Activated naive CD8-positive, alpha-beta T cell (primary cell): Measurements from ENCODE around the gene SEPTIN8.

ENCODE experiments used
- H3K27ac Mint-ChIP-seq: one replicate; pipeline ENCODE4 v1.8.0; 2021; ENCODE audit warnings: mixed read lengths
- H3K27me3 Mint-ChIP-seq: one replicate; pipeline ENCODE4 v1.8.0; 2021; ENCODE audit warnings: mixed read lengths
- H3K36me3 Mint-ChIP-seq: one replicate; pipeline ENCODE4 v1.8.0; 2021; ENCODE audit warnings: mixed read lengths
- H3K4me1 Mint-ChIP-seq: one replicate; pipeline ENCODE4 v1.8.0; 2021; ENCODE audit warnings: low read depth, mixed read lengths
- H3K4me3 Mint-ChIP-seq: one replicate; pipeline ENCODE4 v1.8.0; 2021; ENCODE audit warnings: mild to moderate bottlenecking, mixed read lengths
- H3K9me3 Mint-ChIP-seq: one replicate; pipeline ENCODE4 v1.8.0; 2021; ENCODE audit warnings: low read depth, mixed read lengths

SEPTIN8 gene, protein sequence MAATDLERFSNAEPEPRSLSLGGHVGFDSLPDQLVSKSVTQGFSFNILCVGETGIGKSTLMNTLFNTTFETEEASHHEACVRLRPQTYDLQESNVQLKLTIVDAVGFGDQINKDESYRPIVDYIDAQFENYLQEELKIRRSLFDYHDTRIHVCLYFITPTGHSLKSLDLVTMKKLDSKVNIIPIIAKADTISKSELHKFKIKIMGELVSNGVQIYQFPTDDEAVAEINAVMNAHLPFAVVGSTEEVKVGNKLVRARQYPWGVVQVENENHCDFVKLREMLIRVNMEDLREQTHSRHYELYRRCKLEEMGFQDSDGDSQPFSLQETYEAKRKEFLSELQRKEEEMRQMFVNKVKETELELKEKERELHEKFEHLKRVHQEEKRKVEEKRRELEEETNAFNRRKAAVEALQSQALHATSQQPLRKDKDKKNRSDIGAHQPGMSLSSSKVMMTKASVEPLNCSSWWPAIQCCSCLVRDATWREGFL

DNA sequence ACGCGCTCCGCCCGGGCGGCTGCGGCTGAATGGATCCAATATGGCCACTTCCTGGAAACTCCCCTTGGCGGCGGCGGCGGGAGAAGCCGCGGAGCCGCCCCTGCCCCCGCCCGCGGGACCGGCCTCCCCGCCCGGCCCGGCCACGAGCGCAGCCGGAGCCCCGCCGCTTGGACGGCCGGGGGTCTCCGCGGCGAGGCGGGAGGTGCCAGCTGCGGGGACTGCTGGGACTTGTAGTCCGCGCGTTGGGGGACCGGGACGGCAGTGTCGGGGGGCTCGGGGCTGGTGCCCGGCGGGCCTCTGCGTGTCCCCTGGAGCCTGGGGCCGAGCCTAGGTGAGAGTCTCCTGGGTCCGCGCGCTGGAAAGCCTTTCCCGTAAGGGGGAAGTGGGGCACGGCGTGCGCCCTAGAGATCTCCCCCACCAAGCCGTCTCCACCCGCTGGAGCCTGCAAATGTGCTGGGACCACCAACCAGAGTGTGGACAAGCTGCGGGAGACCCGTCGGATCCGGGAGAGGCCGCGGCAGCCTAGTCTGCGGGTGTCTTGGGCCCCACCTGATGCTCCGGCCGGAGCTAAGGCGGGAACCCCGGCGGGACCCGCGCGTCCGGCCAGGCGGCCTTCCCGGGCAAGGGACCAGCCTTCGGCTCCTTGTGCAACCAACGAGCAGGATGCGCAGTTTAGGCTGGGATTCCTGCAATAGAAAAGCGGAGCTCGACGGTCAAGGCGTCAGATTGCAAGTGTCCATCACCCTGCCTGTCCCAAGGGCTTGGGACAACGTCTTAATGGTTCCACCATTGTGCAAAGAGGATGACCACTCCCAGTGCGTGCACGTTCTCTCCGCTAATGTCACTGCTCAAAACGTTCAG, at the start of gene SEPTIN8:
Gene SEPTIN8 (minus strand): TSS at position 31 of the 861 bp plus-strand sequence. CDS start 102 bp downstream, outside the sequence.
- no peaks in the 10 kb centered on the region for H3K36me3 Mint-ChIP-seq
- H3K9me3 Mint-ChIP-seq: no peaks in the 10 kb centered on the region
- peaks cover 23% of the 10 kb centered on the region for H3K4me1 Mint-ChIP-seq
- peaks cover 12% of the 10 kb centered on the region for H3K27me3 Mint-ChIP-seq
- peak within 1 kb of the TSS; percentile 82 for H3K4me3 Mint-ChIP-seq
- H3K27ac Mint-ChIP-seq: peak within 1 kb of the TSS; percentile 78

DNA sequence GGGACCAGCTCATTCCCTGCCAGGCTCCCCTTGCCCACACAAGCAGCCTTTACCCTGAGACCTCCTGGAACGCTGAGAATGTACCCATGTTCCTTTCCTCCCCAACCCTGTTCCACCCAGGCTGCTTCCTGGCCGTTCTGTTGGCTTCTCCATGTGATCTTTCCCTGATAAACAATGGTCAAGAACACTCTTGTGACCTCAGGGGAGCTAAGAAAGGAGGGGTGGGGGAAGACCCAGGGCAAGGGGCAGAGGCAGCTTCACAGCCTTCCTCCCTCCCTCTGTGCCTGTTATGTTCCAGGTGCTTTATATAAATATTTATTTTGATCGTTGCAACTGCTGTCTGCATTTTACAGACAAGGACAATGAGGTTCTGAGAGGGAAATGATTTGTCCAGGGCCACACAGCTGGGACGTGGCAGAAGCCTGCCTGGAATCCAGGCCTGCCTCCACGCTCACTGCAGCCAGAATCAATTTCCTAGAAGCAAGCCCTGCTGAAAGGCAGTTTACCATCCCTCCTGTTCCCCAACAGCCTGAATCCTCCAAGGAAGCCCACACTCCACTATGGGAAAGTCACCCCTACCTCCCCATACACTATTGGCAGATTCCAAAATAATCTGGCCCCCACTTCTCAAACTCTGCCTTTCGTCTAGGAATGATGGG, 49.5 kb upstream of the SEPTIN8 start:
- peak overlapping the region; percentile 52 for H3K4me3 Mint-ChIP-seq
- peaks cover 8% of the 10 kb centered on the region for H3K4me1 Mint-ChIP-seq
- H3K27me3 Mint-ChIP-seq: peaks cover 24% of the 10 kb centered on the region
- no peak overlapping the region for H3K27ac Mint-ChIP-seq
- no peaks in the 10 kb centered on the region for H3K9me3 Mint-ChIP-seq
- H3K36me3 Mint-ChIP-seq: no peaks in the 10 kb centered on the region

DNA sequence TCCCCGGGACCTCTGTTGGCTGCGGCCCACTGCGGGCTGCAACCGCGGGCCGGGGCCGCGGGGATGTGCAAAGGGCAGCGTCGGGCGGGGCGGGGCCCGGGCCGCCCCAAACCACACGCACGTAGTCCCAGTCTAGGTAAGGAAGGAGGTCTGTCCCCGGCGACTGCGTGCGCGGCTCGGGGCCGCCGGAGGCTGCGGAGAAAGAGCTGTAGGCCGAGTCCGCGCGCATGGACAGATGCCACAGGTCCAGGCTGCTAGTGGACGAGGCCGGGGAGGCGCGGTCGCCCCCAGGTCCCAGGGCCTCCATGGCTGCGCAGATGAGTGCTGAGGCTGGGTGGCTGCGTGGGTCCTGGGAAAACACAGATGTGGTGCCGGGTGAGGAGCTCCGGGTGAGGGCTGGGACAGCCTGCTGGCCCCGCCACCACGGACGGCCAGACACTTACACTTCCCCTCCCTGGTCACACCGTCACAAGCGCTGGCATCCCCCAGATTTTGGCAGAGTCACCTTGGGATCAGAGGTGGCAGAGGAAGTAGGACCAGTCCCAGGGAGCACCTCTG, 48.9 kb upstream of the SEPTIN8 start:
- peaks cover 23% of the 10 kb centered on the region for H3K27me3 Mint-ChIP-seq
- H3K27ac Mint-ChIP-seq: no peak overlapping the region

DNA sequence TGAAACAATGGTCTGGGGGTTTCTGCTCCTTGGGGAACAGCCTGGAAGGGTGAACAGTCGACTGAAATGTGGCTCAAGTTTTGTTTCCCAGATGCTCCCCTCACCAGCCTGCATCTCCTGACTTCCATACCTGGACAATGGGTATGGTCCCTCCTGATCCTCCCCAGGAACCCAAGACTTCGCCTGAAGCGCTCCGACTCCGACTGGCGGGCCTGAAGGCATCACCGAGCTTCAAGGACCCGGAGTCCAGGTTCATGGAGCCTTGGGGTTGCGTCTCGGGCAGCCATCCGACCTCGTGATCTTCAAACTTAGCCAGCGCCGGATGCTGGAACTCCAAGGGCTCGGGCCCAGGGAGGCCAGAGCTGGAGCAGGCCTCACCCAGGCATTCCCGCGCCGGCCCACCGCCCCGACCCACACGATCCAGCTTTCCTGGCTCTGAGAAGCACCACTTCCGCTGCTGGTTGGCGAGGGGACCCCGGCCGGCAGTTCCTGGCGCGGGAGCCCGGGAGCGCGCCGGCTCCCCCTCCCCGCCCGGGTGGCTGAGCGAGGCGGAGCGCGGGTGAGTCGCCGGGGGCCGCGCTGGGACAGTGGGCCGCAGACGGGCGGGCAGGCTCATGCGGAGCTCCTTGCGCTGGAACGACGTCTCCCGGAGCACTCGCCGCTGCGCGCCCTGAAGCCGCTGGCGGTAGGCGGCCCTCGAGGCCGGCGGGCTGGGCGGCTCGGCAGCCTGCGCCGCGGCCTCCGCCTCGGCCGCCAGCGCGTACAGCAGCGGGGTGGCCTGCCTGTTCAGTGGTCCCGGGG, 48.2 kb upstream of the SEPTIN8 start:
- Mint-ChIP-seq H3K27me3 (peaks cover 23% of the 10 kb centered on the region), H3K4me3 (no peak overlapping the region)

More for the DNA sequence above, 48.9 kb upstream of the SEPTIN8 start:
- peak overlapping the region; percentile 34 for H3K4me3 Mint-ChIP-seq
- no peaks in the 10 kb centered on the region for H3K36me3 Mint-ChIP-seq
- H3K9me3 Mint-ChIP-seq: no peaks in the 10 kb centered on the region
- H3K4me1 Mint-ChIP-seq: peaks cover 6% of the 10 kb centered on the region

DNA sequence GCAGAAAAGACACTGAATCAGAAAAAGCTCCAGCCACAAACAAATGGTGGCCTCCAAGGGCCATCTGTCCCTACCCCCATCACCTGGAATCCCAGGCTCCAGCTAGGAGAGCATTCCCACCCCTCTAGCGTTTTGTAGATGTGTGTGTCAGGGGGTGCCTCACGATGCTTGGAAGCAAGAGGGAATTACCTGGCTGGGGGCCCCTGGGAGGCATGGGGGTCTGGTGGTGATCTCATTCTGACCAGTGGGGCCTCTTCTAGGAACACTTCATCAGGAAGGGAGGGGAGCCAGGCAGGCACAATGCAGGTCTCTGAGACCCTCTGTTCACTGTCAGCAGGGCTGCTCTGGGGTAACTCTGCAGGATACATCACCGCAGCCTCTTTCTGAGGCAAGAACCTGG, 47.4 kb upstream of the SEPTIN8 start:
- Mint-ChIP-seq H3K4me3 (peak overlapping the region; percentile 62), H3K9me3 (no peaks in the 10 kb centered on the region), H3K36me3 (no peaks in the 10 kb centered on the region), H3K27ac (no peak overlapping the region), H3K27me3 (peaks cover 23% of the 10 kb centered on the region), H3K4me1 (peaks cover 13% of the 10 kb centered on the region)

More for the DNA sequence above, 48.2 kb upstream of the SEPTIN8 start:
- Mint-ChIP-seq H3K27ac (no peak overlapping the region), H3K4me1 (peaks cover 7% of the 10 kb centered on the region), H3K9me3 (no peaks in the 10 kb centered on the region), H3K36me3 (no peaks in the 10 kb centered on the region)

DNA sequence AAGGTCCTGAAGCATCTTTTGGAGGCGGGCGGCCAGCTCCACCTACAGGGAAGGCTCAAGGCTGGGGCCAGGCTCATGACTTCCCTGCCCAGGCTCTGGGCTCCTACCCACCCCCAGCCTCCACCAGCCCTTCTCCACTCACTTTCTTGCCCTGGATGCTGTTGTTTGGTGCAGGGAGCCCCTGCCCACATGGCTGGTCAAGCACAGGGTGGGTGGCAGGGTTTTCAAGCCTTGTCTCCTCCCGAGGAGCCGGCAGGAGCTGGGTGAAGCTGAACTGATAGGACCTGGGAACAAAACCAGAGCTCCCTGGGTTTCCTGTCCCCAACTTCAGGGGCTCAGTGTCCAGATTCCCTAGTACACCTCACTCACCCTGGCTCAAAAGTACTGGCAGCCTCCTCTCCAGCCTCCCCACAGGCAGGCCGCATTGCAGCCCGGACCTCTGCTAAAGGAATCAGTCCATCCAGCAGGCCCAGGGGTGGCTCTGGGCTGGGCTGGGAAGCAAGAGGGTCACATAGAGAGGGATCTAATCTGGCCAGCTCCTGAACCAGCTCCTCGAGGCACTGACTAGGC, 46.5 kb upstream of the SEPTIN8 start:
- Mint-ChIP-seq H3K9me3 (no peaks in the 10 kb centered on the region), H3K4me3 (peak overlapping the region; percentile 13), H3K36me3 (no peaks in the 10 kb centered on the region), H3K4me1 (peaks cover 10% of the 10 kb centered on the region), H3K27me3 (peaks cover 17% of the 10 kb centered on the region), H3K27ac (no peak overlapping the region)

DNA sequence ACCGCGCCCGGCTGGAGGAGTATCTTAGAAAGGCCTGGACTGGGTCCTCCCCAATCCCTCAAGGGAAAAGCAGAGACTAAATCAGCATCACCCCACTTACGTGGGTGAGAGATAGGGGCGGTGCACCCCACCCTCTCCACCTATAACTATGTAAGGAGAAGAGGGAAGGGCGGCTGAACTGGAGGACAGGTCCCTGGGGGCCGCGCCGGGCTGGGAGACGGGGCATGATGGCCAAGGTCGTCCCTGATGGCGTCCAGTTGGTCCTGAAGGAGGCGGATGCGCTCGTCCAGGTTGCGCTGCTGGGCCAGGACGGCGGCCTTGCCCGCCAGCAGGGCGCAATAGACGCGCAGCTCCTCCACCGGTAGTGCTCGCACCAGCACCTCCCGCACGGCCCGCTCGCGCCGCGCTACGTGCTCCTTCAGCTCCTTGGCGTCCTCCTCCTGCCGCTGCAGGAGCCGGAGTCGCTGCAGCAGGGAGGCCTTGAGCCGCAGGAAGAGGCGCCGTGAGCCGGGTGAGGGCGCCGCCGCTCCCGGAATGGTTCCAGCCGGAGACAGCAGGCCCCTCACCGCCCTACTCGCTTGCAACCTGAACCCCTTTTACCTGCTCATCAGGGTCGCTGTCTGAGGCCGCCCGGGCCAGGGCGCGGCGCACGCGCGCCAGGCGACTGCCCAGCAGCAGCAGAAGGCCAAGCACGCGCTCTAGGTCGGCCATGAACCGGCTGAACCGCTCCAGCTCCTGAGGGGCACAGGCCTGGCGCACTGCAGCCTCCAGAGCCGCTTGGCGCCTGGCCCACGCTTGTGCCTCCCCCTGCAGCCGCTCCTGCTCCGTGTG, 45.8 kb upstream of the SEPTIN8 start:
- H3K9me3 Mint-ChIP-seq: no peaks in the 10 kb centered on the region
- no peak overlapping the region for H3K4me3 Mint-ChIP-seq
- no peaks in the 10 kb centered on the region for H3K36me3 Mint-ChIP-seq
- peaks cover 16% of the 10 kb centered on the region for H3K27me3 Mint-ChIP-seq
- H3K4me1 Mint-ChIP-seq: peaks cover 10% of the 10 kb centered on the region
- H3K27ac Mint-ChIP-seq: no peak overlapping the region

DNA sequence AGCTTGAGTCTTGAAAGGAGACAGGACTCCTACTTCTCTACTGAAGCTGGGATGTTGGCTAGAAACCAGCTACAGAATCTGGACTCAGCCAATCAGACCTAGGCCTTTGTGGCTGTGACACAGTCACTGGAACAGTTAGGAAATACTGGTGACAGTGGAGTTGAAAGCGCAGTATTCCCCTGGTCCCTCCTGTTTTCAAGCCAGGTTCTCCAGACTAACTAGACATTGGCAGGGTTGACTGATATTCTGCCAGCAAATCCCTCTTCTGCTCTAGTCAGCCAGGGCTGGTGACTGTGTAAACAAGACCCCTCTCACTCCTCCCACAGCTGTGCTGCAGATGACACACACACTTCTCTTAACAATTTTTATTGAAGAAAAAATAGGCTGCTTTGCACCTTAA, 44.8 kb upstream of the SEPTIN8 start:
- peaks cover 9% of the 10 kb centered on the region for H3K27me3 Mint-ChIP-seq
- no peak overlapping the region for H3K27ac Mint-ChIP-seq
- peaks cover 10% of the 10 kb centered on the region for H3K4me1 Mint-ChIP-seq
- H3K4me3 Mint-ChIP-seq: no peak overlapping the region
- H3K36me3 Mint-ChIP-seq: no peaks in the 10 kb centered on the region
- H3K9me3 Mint-ChIP-seq: no peaks in the 10 kb centered on the region

DNA sequence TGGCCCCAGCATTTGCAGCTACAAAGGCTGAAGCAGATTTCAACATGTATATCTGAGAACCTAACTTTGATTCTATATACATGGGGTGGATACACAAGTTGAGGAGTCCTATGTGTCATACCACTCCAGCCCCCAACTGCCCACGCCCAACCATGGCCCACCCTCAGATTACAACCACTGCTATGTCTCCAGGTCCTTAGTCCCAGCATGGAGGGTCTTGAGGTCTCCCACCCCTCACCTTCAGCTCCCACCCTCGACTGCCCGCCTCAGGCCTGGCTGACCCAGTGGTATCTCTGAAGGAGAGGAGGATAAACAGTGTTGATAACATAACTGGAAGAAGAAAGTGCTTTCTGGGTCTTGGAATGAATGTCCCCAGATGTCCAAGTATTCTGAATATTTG, 44.3 kb upstream of the SEPTIN8 start:
- H3K27me3 Mint-ChIP-seq: peaks cover 6% of the 10 kb centered on the region
- H3K36me3 Mint-ChIP-seq: no peaks in the 10 kb centered on the region
- peaks cover 10% of the 10 kb centered on the region for H3K4me1 Mint-ChIP-seq
- H3K4me3 Mint-ChIP-seq: no peak overlapping the region
- H3K9me3 Mint-ChIP-seq: no peaks in the 10 kb centered on the region
- H3K27ac Mint-ChIP-seq: no peak overlapping the region

DNA sequence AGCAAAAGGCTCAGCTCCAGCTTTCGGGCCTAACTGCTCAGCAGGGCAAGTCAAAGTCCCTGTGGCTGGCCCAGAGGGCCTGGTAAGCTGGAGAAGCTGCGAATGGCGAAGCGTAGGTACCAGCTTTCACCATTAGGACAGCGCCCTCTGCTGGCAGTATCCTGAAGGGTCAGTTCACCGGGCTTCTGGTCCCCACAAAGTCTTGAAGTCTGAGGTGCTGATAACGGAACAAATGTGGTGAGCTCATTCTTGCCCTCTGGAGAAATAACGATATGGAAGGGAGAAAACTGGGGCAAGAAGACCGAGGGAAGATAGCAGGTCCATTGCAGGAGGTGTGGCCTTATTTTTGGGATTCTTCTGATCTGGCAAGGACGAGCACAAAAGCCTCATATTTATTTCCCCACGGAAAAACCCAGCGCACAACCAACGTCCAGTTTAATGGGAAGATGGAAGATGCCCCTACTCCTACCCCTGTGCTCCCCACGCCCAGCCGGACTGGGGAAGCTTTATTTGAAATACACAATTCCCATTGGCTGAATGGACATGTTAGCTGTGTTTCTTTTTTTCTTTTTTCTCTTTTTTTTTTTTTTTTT, 43.2 kb upstream of the SEPTIN8 start:
- H3K36me3 Mint-ChIP-seq: no peaks in the 10 kb centered on the region
- H3K27ac Mint-ChIP-seq: no peak overlapping the region
- peak overlapping the region; percentile 60 for H3K4me3 Mint-ChIP-seq
- peaks cover 5% of the 10 kb centered on the region for H3K27me3 Mint-ChIP-seq
- H3K4me1 Mint-ChIP-seq: peaks cover 10% of the 10 kb centered on the region
- no peaks in the 10 kb centered on the region for H3K9me3 Mint-ChIP-seq

DNA sequence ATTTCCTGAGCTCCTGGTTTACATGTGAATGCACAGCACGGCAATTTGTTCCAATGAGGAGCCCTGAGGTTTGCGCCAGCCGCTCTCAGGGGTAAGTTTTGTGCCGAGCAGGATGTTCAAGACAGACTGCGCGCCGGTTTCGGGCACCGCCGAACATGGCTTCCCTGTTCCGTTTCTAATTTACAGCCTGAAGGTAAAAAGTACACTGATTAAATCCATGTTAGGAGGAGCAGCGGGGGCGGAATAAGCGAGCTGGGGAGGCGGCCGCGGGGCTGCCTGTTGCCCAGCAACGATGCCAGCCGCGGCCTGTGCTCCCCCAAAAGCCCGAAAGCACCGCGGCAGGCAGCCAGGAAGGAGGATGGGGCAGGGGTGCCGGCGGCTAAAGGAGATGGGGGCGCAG, 42.4 kb upstream of the SEPTIN8 start:
- no peaks in the 10 kb centered on the region for H3K36me3 Mint-ChIP-seq

DNA sequence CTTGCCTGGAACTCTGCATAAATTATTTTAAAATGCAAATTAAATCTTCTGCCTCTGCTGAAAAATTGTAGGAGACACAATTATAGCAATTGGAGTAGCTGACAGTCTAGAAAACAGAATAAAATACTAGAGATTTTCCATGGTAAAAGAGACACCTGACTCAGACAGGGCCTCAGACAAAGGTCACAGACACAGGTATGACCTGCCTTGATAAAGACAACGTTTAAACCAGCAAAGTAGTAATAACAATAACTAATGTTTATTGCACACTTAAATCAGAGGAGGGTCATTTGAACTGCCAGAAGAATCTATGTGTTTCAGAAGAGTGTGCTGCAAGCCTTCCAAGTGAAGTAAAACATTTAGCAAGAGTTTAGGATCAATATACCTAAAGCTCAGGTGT, 40.0 kb upstream of the SEPTIN8 start:
- no peak overlapping the region for H3K27ac Mint-ChIP-seq
- H3K4me1 Mint-ChIP-seq: peaks cover 19% of the 10 kb centered on the region
- no peak overlapping the region for H3K4me3 Mint-ChIP-seq
- no peaks in the 10 kb centered on the region for H3K9me3 Mint-ChIP-seq
- H3K36me3 Mint-ChIP-seq: no peaks in the 10 kb centered on the region
- H3K27me3 Mint-ChIP-seq: peaks cover 11% of the 10 kb centered on the region

More for the DNA sequence above, 42.4 kb upstream of the SEPTIN8 start:
- peaks cover 11% of the 10 kb centered on the region for H3K4me1 Mint-ChIP-seq
- H3K27ac Mint-ChIP-seq: no peak overlapping the region
- peaks cover 5% of the 10 kb centered on the region for H3K27me3 Mint-ChIP-seq
- no peaks in the 10 kb centered on the region for H3K9me3 Mint-ChIP-seq
- H3K4me3 Mint-ChIP-seq: peak overlapping the region; percentile 69

DNA sequence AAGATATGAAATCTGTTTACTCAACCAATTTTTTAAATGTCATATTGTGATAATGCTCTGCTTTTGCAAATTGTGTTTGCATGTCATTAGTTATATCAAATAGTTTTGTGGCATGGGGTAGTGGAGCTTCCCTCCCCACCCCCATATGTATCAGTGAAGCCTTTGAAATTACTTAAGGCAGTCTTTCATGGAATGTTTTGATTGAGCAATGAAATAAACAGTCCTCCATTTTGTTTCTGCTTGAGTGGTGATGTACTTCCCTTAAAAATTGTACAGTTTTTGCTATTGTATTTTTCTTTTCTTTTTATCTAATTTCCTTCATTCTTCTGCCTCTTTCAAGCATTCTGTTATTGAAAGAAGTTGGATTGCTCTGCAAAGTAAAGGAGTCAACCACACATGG, 39.5 kb upstream of the SEPTIN8 start:
- Mint-ChIP-seq H3K27ac (no peak overlapping the region), H3K4me1 (peaks cover 19% of the 10 kb centered on the region), H3K36me3 (no peaks in the 10 kb centered on the region), H3K27me3 (peaks cover 13% of the 10 kb centered on the region), H3K4me3 (no peak overlapping the region), H3K9me3 (no peaks in the 10 kb centered on the region)
